Pancreas (tissue), 10 donors: ENCODE results near the gene SLC27A2. TPM values are rescaled to one million over a fixed set of nuclear protein-coding genes. Genes with fewer than 3 reads are reported as not detected.

Experiments
- ATAC-seq, 4 donors: fragments of 200-7000 bp; cut with Tn5 transposase; one replicate each; pipeline versions ENCODE4 v1.8.0 to v1.9.1; 2020; ENCODE audit warnings: mild to moderate bottlenecking in 4 of 4, moderate library complexity in 4 of 4
- DNase-seq, 6 donors: peaks; one replicate each; pipeline ENCODE4 v3.0.0-alpha.2; 2020
- FAIRE-seq: peaks from 2 replicates; lab custom pipeline; 2012; peaks lifted over from hg19 to GRCh38; lab: Jason Lieb, UNC
- H3K27ac ChIP-seq, 4 donors: fragments of 200-600 bp; sonication (generic); 1 replicate in 3 of 4; 2 replicates in 1 of 4; pipeline versions ENCODE4 v1.5.0 to v1.8.0; 2020
- H3K27me3 ChIP-seq, 4 donors: fragments of 200-600 bp; one replicate each; pipeline ENCODE4 v1.8.0; 2021
- H3K36me3 ChIP-seq, 3 donors: fragments of 200-600 bp; sonication (generic) in 1 of 3; one replicate each; pipeline versions ENCODE4 v1.5.0 to v1.8.0; 2020 to 2021
- H3K4me1 ChIP-seq, 3 donors: fragments of 200-600 bp; one replicate each; pipeline ENCODE4 v1.8.0; 2021
- H3K4me3 ChIP-seq, 4 donors: fragments of 200-600 bp; sonication (generic) in 2 of 4; one replicate each; pipeline versions ENCODE4 v1.5.0 to v1.8.0; 2020 to 2021
- H3K9me3 ChIP-seq, 4 donors: fragments of 200-600 bp; one replicate each; pipeline ENCODE4 v1.8.0; 2021
- CTCF ChIP-seq, 4 donors: fragments of 200-600 bp; sonication (generic) in 3 of 4; IDR thresholded peaks; one replicate each; pipeline versions ENCODE4 v1.5.0 to v1.8.0; 2021; ENCODE audit warnings: antibody characterized with exemption in 4 of 4
- WGBS, 2 donors: extraction: QIAGEN DNeasy Blood & Tissue Kit; methylation state at CpG; one replicate each; pipeline ENCODE4 v1.1.7; 2013; 5-methylcytosine and 5-hydroxymethylcytosine counted together
- intact Hi-C, 3 donors: fragments of 100-400 bp; cut with DNase I; formaldehyde crosslinking; loops; one replicate each; pipeline versions ENCODE4 v1.11.1 to v1.14.2; 2022
- polyA plus RNA-seq, 2 donors: library from polyadenylated mRNA; stranded (reverse); fragments of 200-250 nt; gene quantifications; one replicate each; pipeline ENCODE4 v1.2.3, GENCODE V29; 2013
- total RNA-seq, 6 donors: library from RNA; stranded (reverse); fragmentation: NEBNext Ultra II Directional in 4 of 6; extraction: Animal tissue kit (Norgen Biotek cat#: 25700) in 4 of 6; gene quantifications; one replicate each; pipeline versions ENCODE4 v1.2.1 to v1.2.4, GENCODE V29; 2021 to 2023
- donor health status: healthy with polysubstance abuse.
- donor health status: DM: no; HTN: no; CAD: no; lungs with moderate emphysema.
- donor health status: DM: no; HTN: no; CAD: no.
- donor health status: control.
- donor health status: control.
- donor health status: Bipolar disorder and iron deficiency.
- donor health status: DM: yes; HTN: yes; CAD: no.
- donor health status: DM: no; HTN: no; CAD: no.
- donor health status: DM: no; HTN: no; CAD: no.
- donor health status: DM: yes; HTN: yes; CAD: no.

Gene SLC27A2
- total and polyA plus RNA-seq, 8 donors, result 1.5 to 6.1 (median 3.2) TPM

DNA sequence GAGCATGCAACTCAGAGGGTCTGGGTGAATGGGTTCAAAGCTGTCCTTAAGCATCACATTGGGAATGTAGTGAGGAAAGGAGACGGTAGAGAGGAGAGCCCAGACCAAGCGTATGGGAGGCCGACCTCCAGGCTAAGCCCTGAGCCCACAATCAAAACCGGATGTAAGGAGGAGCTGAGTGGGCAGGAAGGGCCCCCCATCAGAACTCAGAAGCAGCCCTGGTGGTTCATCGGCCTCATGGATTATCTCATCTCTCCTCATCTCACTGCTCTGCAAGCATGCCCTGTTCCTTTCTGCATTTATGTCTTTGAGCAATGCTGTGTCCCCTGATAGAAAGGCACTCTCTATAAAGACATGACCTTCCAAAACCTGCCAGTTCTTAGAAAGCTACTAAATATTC is 77.3 kb downstream of the SLC27A2 start:
- ATAC-seq (no peak), DNase-seq (no peak), FAIRE-seq (no peak)
- Histone ChIP-seq H3K4me1 (no peaks in the 10 kb centered on the region), H3K4me3 (no peak overlapping the region), H3K27me3 (no peaks in the 10 kb centered on the region), H3K36me3 (no peaks in the 10 kb centered on the region), H3K27ac (no peak overlapping the region), H3K9me3 (no peaks in the 10 kb centered on the region)
- WGBS, 2 donors, result 77 to 81% methylated on average over 5 of the region's 5 CpGs
- intact Hi-C loops, result no loop called here
- TF ChIP-seq CTCF (IDR thresholded peaks at IDR 0.05), result no peak

- no peak for TF ChIP-seq CTCF (IDR thresholded peaks at IDR 0.05)
- Histone ChIP-seq H3K4me1 (no peaks in the 10 kb centered on the region), H3K27ac (no peak overlapping the region), H3K36me3 (no peaks in the 10 kb centered on the region), H3K4me3 (no peak overlapping the region), H3K9me3 (no peaks in the 10 kb centered on the region), H3K27me3 (no peaks in the 10 kb centered on the region)
- DNase-seq (no peak), FAIRE-seq (no peak), ATAC-seq (no peak)
- intact Hi-C loops, result no loop called here
- whole genome bisulfite sequencing, 2 donors, result 50 to 54% methylated on average over 2 of the region's 2 CpGs
Observed at GRCh38 chr15:50260969-50261496, 79.0 kb downstream of the SLC27A2 start.

DNA sequence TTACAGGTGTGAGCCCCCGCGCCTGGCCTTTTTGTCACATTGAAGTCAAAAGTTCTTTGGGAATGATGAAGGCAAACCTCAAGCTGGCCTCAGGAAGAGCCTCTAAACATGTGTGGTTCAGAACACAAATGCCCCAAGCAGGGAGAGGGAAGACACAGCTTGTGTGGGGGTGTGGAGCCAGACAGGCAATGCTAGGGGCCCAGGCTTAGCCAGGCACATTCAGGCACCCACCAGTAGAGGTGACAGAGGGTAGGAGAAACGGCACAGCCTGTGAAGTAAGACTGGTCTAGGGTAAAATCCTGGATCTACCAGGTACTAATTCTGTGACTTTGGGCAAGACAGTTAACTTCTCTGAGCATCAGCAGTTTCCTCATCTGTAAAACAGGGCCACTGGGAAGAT is 80.0 kb downstream of the SLC27A2 start:
- no peak for FAIRE-seq

GRCh38 chr15:50262533-50262932 is 80.5 kb downstream of the SLC27A2 start:
- no peak for TF ChIP-seq CTCF (IDR thresholded peaks at IDR 0.05)
- ATAC-seq (no peak), DNase-seq (no peak), FAIRE-seq (no peak)
- no peaks in the 10 kb centered on the region for H3K36me3 ChIP-seq
- WGBS, 2 donors, result 65 to 86% methylated on average over 4 of the region's 4 CpGs
- intact Hi-C loops, result no loop called here
- no peaks in the 10 kb centered on the region for H3K27me3 ChIP-seq
- H3K4me3 ChIP-seq, result no peak overlapping the region
- H3K27ac ChIP-seq, result no peak overlapping the region
- no peaks in the 10 kb centered on the region for H3K9me3 ChIP-seq
- no peaks in the 10 kb centered on the region for H3K4me1 ChIP-seq

More for the DNA sequence above, 80.0 kb downstream of the SLC27A2 start:
- Histone ChIP-seq H3K4me1 (no peaks in the 10 kb centered on the region), H3K27me3 (no peaks in the 10 kb centered on the region), H3K27ac (no peak overlapping the region), H3K9me3 (no peaks in the 10 kb centered on the region), H3K36me3 (no peaks in the 10 kb centered on the region), H3K4me3 (no peak overlapping the region)
- intact Hi-C loops, result no loop called here
- no peak for ATAC-seq
- no peak for TF ChIP-seq CTCF (IDR thresholded peaks at IDR 0.05)
- DNase-seq, result no peak
- 88 to 94% methylated on average over 3 of the region's 3 CpGs for WGBS, 2 donors

DNA sequence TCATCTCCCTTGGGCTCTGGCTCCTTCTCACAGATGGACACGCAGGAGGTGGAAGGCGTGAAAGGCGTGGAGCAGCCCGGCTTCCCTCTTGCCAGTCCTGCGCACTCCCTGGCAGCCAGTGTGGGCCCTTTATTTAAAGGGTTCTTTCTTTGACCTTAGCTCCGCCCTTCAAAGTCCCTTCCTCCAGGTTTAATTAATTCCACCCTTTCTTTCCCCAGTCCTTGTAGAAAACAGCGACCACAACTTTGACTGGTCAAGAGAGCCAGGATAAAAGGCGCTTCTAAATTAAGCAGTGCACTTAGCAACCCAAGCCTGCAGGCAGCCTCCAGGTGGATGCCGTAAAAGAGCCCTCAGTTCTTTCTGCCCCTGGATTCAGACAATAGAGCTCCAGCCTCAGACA is 83.6 kb downstream of the SLC27A2 start, which contains the start of gene HDC:
HDC (minus strand) TSS at position 107 of the 400 bp plus-strand sequence; CDS start at position 4, 103 bp downstream.
- H3K4me1 ChIP-seq, result no peaks in the 10 kb centered on the region
- 69% methylated on average over 9 of the region's 9 CpGs for WGBS, 2 donors
- FAIRE-seq, result no peak

More for the DNA sequence above, 83.6 kb downstream of the SLC27A2 start, which contains the start of gene HDC:
- no peak within 1 kb of the TSS for H3K4me3 ChIP-seq
- DNase-seq (no peak), ATAC-seq (no peak)
- no peaks in the 10 kb centered on the region for H3K9me3 ChIP-seq
- H3K27me3 ChIP-seq, result no peaks in the 10 kb centered on the region
- H3K27ac ChIP-seq, result no peak within 1 kb of the TSS
- intact Hi-C loops, result no loop called here
- no peaks in the 10 kb centered on the region for H3K36me3 ChIP-seq
- no peak for TF ChIP-seq CTCF (IDR thresholded peaks at IDR 0.05)
